Cardiac fibroblast (primary cell): ENCODE results near the gene CLIP4.

Source experiments
- DNase-seq, 2 donors: peaks; one replicate each; pipeline versions ENCODE4 v3.0.0 to v3.0.0-alpha.2; 2010; ENCODE audit warnings: low read depth in 2 of 2
- H3K4me3 ChIP-seq, 2 donors: replicated peaks in 1 of 2; 1 replicate in 1 of 2; 2 replicates in 1 of 2; pipeline ENCODE4 v1.5.1; 2011; ENCODE audit warnings: low read depth in 2 of 2, low read length in 2 of 2, mild to moderate bottlenecking in 2 of 2, moderate library complexity in 1 of 2
- CTCF ChIP-seq: IDR thresholded peaks from one replicate; pipeline ENCODE4 v1.5.1; 2011; ENCODE audit warnings: low read depth, mild to moderate bottlenecking, low read length, inconsistent platforms

CLIP4 gene

GRCh38 chr2:29110916-29111535 is 4.2 kb upstream of the CLIP4 start:
- peak; percentile 22 to 29 for DNase-seq
- TF ChIP-seq CTCF, result no peak

DNA sequence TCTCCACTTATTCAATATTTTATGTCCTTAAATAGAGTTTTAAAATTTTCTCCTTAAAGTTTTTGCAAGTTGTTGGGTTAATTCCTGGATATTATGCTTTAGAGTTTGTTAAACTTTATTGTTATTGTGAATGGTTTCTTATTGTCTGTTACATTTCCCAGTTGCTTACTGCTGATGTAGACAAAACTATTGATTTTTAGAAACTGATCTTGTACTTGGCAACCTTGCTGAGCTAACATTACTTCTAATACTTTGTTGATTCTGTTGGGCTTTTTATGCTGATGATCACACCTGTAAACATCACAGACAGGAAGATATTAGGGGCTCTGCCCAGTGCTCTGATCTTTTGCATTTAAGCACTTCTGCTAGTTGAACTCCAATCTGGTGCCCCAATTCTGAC is 2.8 kb upstream of the CLIP4 start:
- no peak for TF ChIP-seq CTCF
- no peak overlapping the region for H3K4me3 ChIP-seq
- DNase-seq, result no peak

More at GRCh38 chr2:29110916-29111535, 4.2 kb upstream of the CLIP4 start:
- no peak overlapping the region for H3K4me3 ChIP-seq

- peak; percentile 42 to 85 for DNase-seq
- H3K4me3 ChIP-seq, result no peak overlapping the region
- TF ChIP-seq CTCF, result no peak
Observed at GRCh38 chr2:29113027-29113686, 2.1 kb upstream of the CLIP4 start.

GRCh38 chr2:29113891-29114321 is 1.3 kb upstream of the CLIP4 start:
- TF ChIP-seq CTCF, result no peak
- peak; percentile 82 to 90 for DNase-seq
- no peak overlapping the region for H3K4me3 ChIP-seq

GRCh38 chr2:29114586-29114945 is 649 bp upstream of the CLIP4 start:
- no peak for TF ChIP-seq CTCF
- H3K4me3 ChIP-seq, result peak overlapping the region in 1 of 2 donors; percentile 68
- DNase-seq, result peak in 1 of 2 donors; percentile 18

- H3K4me3 ChIP-seq, result peak overlapping the region; percentile 51 to 68
- DNase-seq, result peak; percentile 87 to 88
- no peak for TF ChIP-seq CTCF
Observed at GRCh38 chr2:29115797-29116781, 874 bp downstream of the CLIP4 start.
